GDM1 (cell line): Measurements from ENCODE around the gene CLIC3.
"Not testable (repeated sequence)": the region's sequence is repeated elsewhere in the genome, so short reads cannot be mapped to it uniquely, and the experiment has no call there.

Source experiments
- DNase-seq: peaks from one replicate; lab custom pipeline; 2025; lab: John Stamatoyannopoulos, UW

Gene CLIC3, protein sequence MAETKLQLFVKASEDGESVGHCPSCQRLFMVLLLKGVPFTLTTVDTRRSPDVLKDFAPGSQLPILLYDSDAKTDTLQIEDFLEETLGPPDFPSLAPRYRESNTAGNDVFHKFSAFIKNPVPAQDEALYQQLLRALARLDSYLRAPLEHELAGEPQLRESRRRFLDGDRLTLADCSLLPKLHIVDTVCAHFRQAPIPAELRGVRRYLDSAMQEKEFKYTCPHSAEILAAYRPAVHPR

DNA sequence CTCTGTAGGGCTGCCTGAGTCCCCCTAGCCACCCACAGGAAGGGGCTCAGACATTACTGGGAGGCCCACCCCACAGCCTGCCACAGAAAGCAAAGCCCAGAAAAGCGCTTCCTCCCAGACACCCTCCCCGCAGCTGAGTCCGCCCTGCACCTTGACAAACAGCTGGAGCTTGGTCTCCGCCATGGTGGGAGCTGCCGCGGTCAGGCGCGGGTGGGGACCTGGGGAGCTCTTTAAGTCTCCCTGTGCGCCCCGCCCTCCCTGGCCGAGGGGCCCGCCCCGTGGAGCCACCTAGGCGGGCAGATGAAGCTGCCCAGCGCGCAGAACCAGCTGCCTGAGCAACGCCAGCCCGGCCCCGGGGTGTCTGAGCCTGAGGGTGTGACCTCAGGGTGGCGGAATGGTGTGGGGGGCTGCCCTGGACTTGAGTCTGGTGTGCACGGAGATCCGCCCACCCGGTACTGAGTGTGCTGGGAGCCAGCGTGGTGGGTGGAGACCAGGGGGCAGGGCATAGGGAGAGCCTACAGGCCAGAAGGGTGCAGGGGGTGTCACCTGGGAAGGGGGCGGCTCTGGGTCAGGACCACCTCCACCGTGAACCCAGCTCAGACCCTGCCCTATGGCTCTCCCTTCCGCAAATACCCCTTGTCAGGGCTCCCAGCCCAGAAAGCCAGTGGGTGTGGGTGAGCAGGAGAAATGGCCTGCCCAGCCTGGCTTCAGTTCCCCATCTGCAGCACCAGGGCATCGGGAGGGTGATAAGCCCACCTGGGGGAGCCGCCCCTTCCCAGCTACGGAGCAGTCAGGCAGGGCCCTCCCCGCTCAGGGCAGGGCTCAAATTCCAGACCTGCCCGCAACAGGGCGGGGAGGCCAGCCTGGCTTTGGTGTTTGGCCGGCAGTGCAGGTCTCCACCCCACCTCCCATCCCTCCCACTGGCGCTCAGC, at the start of gene CLIC3:
TSS of gene CLIC3 (minus strand) at position 208 of the 932 bp plus-strand sequence. CDS start at position 183, 25 bp downstream.
- DNase-seq, result no peak

DNA sequence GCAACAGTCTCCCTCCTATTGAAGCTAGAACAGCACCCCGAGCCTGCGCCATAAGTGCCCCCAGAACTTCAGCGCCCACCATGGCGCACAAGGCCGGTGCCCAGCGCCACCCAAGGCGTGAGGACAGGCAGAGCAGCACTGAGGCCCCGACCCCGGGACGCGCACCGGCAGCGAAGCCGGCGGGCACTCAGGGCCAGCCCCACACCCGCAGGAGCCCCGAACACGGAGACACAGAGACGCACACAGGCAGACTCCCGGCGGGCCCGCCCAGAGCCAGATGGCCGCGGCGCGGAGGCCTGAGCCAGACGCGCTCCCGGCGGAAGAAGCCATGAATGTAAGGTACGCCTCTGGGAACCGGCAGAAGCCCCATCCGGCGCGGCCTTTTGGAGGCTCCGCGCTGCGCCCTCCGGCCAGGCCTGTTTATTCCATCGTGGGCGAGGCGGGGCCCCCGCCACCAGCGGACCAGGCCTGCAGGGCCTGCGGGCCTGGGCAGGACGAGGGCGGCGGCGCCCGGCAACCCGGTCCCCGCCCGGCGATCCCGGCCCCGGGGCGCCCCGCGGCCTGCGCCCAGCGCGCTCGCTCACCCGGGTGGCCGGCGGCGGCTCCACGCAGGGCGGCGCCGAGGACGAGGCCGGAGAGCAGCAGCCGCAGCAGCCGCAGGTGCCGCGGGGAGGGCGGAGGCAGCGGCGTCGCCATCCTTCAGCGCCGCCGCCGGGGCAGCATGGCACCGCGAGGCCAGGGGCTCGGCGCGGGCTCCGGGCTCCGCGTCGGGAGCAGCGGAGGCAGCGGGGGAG, 49.1 kb upstream of the CLIC3 start:
- no peak for DNase-seq

DNA sequence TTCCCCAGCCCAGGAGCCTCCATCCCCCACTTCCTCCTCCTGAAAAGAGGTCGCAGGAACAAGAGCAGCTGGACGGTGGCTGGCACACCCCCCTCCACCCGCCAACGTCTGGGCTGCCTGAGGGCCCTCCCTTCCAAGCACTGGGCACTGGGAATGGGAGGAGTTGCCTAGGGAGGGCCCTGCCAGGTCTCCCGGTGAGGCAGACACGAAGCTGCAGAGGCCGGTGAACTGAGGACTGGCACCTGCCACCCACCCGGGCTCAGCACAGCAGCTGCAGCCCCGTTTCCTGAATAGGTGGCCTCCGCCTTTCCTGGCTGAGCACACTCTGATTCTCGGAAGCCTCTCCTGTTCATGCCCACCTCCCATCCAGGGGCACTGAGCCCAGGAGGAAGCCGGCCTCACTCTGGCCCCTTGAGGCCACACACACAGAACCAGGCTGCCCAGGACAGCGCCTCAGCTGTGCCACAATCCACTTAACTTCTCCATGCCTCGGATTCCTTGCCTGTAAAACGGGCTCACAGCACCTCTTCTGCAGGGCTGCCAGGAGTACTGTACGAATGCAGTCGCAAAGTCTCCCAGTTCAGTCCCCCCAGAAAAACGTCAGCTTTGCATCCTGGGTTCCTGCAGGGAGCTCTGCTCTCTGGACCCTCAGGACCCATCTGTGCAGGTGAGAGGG, 48.3 kb upstream of the CLIC3 start:
- DNase-seq, result no peak

DNA sequence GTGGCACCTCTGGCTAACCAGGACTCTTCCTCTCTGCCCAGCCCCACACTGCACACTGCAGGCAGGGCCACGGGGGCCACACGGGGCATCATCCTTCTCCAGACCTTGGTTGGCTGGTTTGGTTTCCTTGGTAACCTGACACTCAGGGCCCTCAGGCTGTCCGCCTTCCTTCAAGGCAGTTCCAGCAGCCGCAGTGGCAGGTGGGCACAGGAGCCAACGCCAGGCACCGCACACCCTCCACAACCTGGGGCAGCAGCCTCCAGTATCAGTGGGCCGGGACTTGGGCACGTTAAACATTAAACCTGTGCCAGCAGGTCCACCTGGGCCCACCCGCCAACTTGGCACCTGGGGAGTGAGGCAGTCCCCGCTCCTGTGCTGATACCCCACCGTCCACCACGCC, 47.7 kb upstream of the CLIC3 start:
- no peak for DNase-seq

DNA sequence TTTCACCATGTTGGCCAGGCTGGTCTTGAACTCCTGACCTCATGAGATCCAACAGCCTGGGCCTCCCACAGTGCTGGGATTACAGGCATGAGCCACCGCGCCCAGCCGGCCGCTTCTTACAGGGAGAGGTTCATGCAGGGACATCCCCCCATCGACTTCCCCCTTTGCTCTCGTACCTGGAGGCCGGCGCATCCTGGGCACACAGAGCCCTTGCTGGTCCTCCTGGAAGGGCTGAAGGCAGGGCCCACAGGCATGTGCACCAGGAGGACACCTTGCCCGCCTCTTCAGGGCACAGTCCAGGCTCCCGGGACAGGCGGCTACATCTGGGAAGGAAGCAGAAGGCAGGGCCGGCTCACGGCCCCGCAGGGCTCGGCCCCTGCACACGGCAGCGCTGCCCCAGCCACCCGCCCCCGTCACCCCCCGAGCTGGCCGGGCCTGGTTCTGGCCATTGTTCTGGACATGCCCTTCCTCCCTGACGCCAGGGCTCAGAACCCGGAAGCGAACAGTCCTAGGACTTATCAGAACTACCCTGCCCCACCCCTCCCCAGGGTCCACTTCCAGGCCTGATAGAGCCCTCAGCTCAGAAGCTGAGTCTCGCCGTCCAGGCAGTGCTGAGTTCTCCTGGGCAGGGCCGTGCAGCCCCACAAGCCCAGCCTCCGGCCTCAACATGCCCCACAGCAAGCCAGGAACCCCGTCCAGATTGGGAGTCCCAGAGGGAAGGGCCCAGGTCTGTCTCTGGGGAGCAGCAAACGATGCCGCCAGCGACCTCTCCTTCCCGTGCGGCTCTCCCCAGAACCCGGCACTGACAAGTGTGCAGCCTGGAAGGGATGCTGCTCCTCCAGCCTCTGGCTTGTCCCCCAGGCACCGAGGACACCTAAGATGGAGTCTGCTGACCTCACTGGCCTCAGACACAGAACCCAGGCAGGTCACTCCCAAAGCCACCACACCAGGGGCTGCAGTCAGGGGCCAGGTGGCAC, 46.7 kb upstream of the CLIC3 start:
- no peak for DNase-seq

DNA sequence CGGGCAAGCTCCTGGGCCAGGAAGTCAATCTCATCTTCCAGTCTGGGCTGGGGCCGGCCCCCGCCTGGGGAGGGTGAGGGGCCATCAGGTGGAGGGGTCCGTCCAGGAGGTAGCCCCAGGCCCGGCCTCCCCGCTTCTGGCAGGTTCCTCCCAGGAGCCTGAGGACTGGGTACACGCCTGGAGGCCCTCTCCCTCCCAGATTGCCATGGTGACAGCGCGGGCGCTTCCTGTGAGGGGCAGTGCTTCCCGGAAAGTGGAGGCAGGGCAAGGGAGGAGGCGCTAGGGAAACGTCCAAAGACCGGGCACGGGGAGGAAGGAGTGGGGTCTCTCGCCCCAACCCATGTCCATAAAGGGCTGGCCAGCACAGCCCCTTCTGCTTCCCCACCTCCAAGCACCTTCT, 44.8 kb upstream of the CLIC3 start:
- DNase-seq, result no peak

DNA sequence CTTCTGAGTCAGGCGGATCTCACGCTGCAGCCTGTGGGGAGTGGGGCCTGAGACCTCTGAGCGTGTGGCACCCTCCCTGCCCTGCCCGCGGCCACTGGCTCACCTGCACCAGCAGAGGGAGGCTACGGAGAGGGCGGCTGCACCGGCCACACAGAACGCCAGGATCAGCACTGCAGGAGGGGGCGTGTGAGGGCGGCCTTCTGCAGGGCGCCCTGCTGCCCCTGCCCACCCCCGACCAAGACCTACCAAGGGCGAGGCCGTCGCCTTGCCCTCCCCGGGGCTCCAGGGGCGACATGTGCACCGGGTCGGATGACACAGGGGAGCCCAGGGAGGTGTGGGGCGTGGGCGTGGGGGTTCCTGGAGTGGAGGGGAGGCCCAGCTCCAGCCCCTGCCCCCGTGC, 44.2 kb upstream of the CLIC3 start:
- no peak for DNase-seq

DNA sequence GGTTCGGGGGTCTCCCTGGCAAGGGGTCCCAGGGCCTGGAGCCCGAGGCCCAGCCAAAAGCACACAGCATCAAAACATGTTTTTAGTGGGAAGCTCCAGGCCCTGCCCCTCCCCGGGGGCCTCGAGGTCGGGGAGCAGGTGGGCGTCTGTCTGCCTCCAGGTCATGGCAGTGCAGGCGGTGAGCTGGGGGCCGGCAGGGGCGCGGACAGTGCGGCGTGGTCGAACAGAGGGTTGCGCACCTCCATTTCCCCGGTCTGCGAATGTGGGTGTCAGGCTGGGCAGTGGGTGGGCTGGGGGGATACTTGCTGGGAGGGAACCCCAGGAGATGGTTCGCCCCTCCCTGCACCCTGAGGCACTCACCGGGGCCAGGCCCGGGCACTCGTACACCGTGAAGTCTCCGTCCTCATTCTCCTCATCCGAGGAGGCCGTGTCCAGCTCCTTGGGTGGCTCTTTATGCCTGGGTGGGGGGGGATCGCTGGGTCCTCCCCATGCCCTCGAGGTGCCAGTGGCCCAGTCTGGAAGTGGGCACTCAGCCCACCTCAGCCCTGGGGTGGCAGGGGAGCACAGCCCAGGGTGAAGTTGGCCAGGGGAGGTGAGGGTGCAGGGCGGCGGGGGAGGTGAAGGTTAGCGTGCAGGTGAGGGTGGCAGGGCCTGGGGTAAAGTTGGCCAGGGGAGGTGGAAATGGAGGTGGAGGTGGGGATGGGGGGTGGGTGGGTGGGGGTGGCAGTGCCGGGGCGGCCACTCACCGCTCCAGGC, 43.4 kb upstream of the CLIC3 start:
- DNase-seq, result no peak

DNA sequence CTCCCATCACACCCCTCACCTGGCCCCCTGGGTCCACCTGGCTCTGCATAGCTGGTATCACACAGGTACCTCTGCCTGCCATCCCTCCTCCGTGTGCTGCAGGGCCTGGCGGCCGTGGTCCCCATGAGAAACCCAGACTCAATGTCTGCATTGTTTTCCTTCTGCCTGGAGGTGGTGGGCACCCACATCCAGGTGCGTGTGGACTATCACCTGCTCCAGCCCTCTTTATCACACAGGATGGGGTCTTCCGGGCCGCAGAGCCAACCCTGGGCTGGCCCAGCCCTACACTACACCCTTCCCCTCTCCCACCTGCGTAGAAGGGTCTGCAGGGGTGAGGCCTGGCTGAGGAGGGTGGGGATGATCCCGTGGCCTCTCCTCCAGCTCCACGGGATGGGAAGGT, 42.5 kb upstream of the CLIC3 start:
- DNase-seq, result no peak

DNA sequence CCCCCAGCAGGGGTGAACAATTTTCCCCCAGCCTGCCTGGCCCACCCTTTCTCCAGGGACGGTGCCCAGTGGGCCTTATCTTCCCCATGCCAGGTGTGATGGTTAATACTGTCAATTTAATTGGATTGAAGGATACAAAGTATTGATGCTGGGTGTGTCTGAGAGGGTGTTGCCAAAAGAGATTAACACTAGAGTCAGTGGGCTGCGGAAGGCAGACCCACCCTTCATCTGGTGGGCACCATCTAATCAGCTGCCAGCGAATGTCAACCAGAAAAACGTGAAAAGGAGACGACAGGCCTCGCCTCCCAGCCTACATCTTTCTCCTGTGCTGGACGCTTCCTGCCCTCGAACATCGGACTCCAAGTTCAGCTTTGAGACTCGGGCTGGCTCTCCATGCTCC, 41.1 kb upstream of the CLIC3 start:
- no peak for DNase-seq

DNA sequence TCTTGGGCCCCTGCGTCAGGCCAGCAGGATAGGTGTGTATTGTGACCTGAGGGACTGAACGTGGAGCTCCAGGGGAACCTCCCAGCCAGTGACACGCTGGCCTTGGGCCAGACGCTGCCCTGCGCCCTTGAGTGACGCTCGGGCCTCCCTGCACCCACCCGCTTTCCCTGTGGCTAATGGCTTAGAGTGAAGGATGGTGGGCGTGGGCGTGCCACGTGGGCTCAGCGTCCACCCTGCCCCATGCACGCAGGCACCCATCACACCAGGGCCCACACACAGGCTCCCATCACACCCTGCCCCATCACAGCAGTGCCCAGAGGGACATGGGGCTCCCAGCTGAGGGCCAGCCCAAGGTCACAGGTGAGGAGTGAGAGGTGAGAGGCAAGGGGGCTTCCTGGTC, 40.7 kb upstream of the CLIC3 start:
- DNase-seq, result no peak

DNA sequence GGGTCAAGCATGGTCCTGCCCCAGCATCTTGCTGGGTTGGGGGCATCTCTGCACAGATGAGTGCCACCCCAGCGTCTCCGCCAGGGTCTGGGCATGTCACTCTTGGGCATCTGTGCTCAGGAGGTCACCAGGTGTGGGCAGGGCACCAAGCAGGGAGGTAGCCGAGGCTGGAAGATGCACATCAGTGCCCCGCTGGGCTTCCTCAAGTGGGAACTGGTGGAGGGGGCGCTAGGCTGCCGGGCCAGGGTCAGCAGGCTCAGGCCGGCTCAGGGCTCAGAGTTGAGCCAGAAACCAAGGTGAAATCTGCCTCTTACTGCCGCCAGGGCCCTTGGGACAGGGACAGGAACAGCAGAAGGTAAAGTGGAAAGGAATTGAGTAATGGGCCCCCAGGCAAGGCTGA, 39.6 kb upstream of the CLIC3 start:
- no peak for DNase-seq

DNA sequence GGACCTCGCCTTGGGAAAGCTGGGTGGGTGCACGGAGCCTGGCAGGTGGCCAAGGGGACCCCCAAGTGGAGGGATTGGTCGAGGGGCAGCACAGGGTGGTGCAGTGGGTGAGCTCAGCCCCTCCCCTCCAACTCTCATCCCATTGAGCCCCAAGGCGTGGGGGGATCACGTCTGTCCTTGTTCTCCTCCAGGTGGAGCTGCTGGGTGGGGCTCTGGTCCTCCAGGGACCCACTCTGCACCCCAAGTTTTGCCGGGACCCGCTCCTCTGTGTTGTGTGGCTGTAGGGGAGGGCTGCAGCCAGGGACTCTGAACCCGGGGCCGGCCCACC, 39.1 kb upstream of the CLIC3 start:
- no peak for DNase-seq

DNA sequence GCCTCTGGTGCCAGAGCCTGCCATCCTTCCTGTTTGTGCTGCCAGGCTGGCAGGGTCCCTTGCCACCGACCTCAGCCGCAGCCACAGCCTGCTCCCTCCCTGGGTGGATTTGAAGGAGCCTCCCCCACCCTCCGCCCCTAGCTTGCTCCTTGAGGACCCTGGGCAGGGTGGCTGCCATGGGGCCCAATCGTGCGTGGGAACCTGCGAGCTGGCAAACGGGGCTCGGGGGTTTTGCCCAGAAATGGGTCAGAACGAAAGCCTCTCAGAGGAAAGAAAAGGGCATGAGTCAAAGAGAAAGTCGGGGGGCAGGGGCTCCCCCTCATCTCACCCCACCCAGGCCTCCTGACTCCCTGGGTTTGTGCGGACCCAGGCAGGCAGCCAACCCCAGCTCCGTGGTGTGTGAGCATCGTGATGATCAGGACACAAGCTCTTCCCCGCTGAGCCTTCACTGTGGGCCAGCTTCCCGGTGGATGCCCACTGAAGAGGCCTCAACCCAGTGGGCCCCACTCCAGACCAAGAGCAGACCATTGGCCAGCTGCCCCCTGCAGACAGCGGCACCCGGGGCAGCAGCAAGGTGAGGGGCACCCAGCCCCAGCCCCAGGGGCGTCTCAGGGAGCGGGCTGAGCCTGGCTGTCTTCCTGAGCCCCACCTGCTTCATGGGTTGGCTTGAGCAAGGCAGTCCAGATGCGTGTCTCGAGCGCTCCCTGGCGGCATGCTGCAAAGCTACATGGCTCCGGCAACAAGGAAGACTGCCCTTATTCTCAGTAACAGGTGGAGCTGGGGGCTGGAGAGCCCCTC, 38.5 kb upstream of the CLIC3 start:
- DNase-seq, result peak; percentile 80

DNA sequence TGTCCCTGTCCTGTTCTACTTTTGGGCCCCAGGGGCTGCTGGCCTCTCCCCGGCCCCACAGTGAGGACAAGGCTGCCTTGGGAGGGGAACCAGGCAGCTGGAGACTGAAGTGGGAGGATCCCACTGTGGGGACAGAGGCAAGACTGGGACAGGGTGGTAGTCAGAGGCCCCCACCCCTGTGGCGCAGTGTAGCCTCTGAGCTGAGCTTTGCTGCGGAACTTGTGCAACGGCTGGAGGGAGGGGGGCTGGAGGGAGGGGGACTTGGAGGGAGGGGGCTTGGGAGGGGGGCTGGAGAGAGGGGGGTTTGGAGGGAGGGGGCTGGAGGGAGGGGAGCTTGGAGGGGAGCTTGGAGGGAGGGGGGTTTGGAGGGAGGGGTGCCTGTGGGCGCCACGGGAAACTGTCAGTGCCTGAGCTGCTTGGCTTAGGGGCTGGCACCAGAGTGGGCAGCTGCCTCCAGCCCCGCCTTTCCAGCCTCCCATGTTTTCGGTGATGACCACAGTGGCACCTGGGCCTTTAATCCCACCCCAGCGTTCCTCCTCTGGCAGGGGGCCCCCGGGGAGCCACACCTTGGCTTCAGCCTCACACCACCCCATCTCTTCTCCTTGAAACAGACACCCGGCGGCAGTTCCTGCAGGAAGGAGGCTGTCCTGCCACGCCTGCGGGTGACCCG, 37.8 kb upstream of the CLIC3 start:
- peak; percentile 76 for DNase-seq

DNA sequence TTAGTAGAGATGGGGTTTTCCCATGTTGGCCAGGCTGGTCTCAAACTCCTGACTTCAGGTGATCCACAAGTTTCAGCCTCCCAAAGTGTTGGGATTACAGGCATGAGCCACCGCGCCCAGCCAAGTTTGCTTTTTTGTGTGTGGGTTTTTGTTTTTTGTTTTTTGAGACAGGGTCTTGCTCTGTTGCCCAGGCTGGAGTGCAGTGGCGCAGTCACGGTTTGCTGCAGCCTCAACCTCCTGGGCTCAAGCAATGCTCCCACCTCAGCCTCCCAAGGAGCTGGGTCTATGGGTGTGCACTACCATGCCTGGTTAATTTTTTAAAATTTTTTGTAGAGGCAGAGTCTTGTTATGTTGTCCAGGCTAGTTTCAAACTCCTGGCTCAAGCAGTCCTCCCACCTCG, 37.1 kb upstream of the CLIC3 start:
- not testable (repeated sequence) for DNase-seq

DNA sequence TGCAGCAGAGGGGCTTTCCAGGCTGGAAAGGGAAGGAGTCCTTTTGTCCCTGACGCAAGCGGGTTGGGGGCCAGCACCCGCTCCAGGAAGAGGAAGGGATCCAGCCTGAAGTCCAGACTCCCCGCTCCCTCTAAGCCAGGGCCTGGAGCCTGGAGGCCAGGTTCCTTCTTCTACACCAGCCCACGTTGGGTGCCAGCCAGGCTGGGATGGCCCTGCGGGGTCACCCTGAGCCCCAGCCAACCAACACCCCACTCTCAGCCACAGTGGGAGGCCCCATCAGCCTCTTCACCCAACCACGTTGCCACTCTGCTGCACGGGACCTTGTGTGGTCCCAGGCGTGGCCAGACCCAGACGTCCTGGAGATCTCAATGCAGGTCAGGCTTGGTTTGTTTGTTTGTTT, 36.5 kb upstream of the CLIC3 start:
- peak; percentile 84 for DNase-seq

DNA sequence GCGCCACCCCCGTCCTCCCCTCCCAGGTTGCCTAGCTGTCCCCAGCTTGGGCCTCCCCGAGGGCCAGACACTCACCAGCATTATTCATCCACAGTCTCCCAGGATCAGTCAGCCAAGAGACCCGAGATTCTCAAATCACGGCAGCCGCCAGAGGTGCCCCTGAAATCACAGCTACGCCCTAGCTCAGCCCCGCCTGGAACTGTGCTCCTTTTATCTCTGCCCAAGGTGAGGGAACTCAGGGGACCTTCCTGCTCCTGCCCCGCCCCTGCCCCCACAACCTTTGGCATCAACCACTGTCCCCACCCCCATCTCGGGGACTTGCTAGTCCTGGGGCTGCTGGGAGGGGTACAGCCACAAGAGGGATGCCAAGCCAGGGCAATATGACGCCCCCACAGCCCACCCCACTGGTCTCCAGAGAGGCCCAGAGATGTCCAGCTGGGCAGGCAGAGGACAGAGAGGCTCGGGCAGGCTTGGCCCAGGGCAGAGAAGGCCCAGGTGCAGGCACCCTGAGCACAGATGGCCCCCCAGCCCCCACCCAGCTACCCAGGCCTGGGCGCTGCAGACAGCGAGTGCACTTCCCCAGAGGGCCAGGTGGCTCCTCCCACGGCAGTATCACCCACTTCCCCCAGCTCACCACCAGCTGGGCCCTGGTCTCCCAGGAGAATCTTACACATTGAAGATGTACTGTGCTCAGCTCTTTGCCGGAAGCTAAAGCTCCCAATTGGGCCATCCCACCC, 35.7 kb upstream of the CLIC3 start, which contains the start of gene FUT7:
TSS of gene FUT7 (minus strand) at position 185 of the 737 bp plus-strand sequence. CDS start at position 88, 97 bp downstream.
- DNase-seq, result peak; percentile 38
